ENCODE results near the gene PPP1R12A. TPM values are rescaled to one million over a fixed set of nuclear protein-coding genes. Genes with fewer than 3 reads are reported as not detected.
A peak's percentile ranks its signal among the peaks of the same experiment; 100 is the strongest.

PPP1R12A gene
- total and polyA plus RNA-seq, 12 donors, result 11.5 to 73.5 (median 58.6) TPM

- DNase-seq (no peak), ATAC-seq (no peak)
- Histone ChIP-seq H3K27ac (no peak overlapping the region), H3K4me3 (no peak overlapping the region), H3K36me3 (peaks cover 0 to 56% (median 10%) of the 10 kb centered on the region in 9 donors), H3K9me3 (peaks cover 0 to 13% (median 0%) of the 10 kb centered on the region in 11 donors), H3K27me3 (no peaks in the 10 kb centered on the region), H3K4me1 (peaks cover 0 to 49% (median 28%) of the 10 kb centered on the region in 9 donors)
- 72 to 75% methylated on average over 2 of the region's 2 CpGs for WGBS, 2 donors
- TF ChIP-seq, protein P1, sequence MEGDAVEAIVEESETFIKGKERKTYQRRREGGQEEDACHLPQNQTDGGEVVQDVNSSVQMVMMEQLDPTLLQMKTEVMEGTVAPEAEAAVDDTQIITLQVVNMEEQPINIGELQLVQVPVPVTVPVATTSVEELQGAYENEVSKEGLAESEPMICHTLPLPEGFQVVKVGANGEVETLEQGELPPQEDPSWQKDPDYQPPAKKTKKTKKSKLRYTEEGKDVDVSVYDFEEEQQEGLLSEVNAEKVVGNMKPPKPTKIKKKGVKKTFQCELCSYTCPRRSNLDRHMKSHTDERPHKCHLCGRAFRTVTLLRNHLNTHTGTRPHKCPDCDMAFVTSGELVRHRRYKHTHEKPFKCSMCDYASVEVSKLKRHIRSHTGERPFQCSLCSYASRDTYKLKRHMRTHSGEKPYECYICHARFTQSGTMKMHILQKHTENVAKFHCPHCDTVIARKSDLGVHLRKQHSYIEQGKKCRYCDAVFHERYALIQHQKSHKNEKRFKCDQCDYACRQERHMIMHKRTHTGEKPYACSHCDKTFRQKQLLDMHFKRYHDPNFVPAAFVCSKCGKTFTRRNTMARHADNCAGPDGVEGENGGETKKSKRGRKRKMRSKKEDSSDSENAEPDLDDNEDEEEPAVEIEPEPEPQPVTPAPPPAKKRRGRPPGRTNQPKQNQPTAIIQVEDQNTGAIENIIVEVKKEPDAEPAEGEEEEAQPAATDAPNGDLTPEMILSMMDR (IDR thresholded peaks at IDR 0.05), result no peak
- intact Hi-C loops (cut with DNase I), result no loop called here
These were observed 92.3 kb downstream of the PPP1R12A start for GRCh38 chr12:79842630-79843029.

DNA sequence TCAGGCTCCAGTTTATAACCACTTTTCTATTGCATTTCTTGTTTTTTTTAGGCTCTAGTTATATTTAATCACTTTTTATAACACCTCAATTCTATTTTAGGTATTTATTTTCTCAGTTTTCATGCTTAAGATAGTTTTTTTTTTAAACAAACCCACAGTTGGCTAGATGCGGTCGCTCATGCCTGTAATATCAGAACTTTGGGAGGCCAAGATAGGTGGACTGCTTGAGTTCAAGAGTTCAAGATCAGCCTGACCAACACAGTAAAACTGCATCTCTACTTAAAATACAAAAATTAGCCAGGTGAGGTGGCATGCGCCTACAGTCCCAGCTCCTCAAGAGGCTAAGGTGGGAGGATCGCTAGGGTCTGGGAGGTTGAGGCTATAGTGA is 93.0 kb downstream of the PPP1R12A start:
- ATAC-seq, result peak in 1 of 8 donors; percentile 20
- intact Hi-C loops (cut with DNase I), result no loop called here
- H3K27me3 ChIP-seq, result no peaks in the 10 kb centered on the region
- 68 to 81% methylated on average over 4 of the region's 4 CpGs for WGBS, 2 donors
- peak overlapping the region in 6 of 10 donors; percentile 19 to 60 (median 40) for H3K27ac ChIP-seq
- H3K4me3 ChIP-seq, result no peak overlapping the region
- DNase-seq, result no peak
- H3K36me3 ChIP-seq, result peaks cover 0 to 56% (median 10%) of the 10 kb centered on the region in 9 donors
- TF ChIP-seq, protein P1 (IDR thresholded peaks at IDR 0.05), result no peak
- H3K4me1 ChIP-seq, result peaks cover 0 to 44% (median 20%) of the 10 kb centered on the region in 9 donors
- peaks cover 0 to 13% (median 0%) of the 10 kb centered on the region in 11 donors for H3K9me3 ChIP-seq

- H3K4me3 ChIP-seq, result no peak overlapping the region
- TF ChIP-seq, protein P1 (IDR thresholded peaks at IDR 0.05), result no peak
- no peak for DNase-seq
- H3K36me3 ChIP-seq, result peaks cover 0 to 56% (median 10%) of the 10 kb centered on the region in 9 donors
- no peaks in the 10 kb centered on the region for H3K27me3 ChIP-seq
- peak in 6 of 8 donors; percentile 41 to 70 (median 52) for ATAC-seq
- intact Hi-C loops (cut with DNase I), result no loop called here
- peaks cover 0 to 48% (median 19%) of the 10 kb centered on the region in 9 donors for H3K4me1 ChIP-seq
- 62 to 72% methylated on average over 4 of the region's 4 CpGs for WGBS, 2 donors
- peaks cover 0 to 13% (median 0%) of the 10 kb centered on the region in 11 donors for H3K9me3 ChIP-seq
- H3K27ac ChIP-seq, result peak overlapping the region in 8 of 10 donors; percentile 3 to 60 (median 45)
These were observed 93.5 kb downstream of the PPP1R12A start for GRCh38 chr12:79841248-79841877.

GRCh38 chr12:79838359-79838758 is 96.5 kb downstream of the PPP1R12A start:
- intact Hi-C loops (cut with DNase I), result no loop called here
- H3K27ac ChIP-seq, result no peak overlapping the region
- H3K9me3 ChIP-seq, result peaks cover 0 to 13% (median 0%) of the 10 kb centered on the region in 11 donors
- no peaks in the 10 kb centered on the region for H3K27me3 ChIP-seq
- TF ChIP-seq, protein P1 (IDR thresholded peaks at IDR 0.05), result no peak
- WGBS, 2 donors, result 96 to 98% methylated on average over 3 of the region's 3 CpGs
- peaks cover 0 to 36% (median 0%) of the 10 kb centered on the region in 9 donors for H3K36me3 ChIP-seq
- H3K4me3 ChIP-seq, result no peak overlapping the region
- DNase-seq, result no peak
- peaks cover 0 to 59% (median 39%) of the 10 kb centered on the region in 9 donors for H3K4me1 ChIP-seq
- ATAC-seq, result no peak
